AG04450 (cell line): ENCODE data around the gene CCSER2. TPM values are rescaled to one million over a fixed set of nuclear protein-coding genes. Genes with fewer than 3 reads are reported as not detected.

Source experiments
- CTCF ChIA-PET: fragments of 300-600, 350-600 bp; formaldehyde crosslinking; extraction: SDS; loops from one replicate; lab custom pipeline; 2022; ENCODE audit warnings: antibody characterized with exemption, inconsistent platforms; lab: Charles Lee
- POLR2A ChIA-PET: fragments of 350-600 bp; formaldehyde crosslinking; extraction: SDS; loops from one replicate; lab custom pipeline; 2021; ENCODE audit warnings: antibody characterized with exemption, inconsistent platforms; lab: Yijun Ruan, JAX
- DNase-seq: peaks from one replicate; pipeline ENCODE4 v3.0.0-alpha.2; 2011; ENCODE audit warnings: low read depth, low spot score
- H3K27ac ChIP-seq: one replicate; pipeline ENCODE4 v1.5.1; 2012; ENCODE audit warnings: low read depth, low read length, control low read depth
- H3K27me3 ChIP-seq: one replicate; pipeline ENCODE4 v1.6.0; 2012; ENCODE audit warnings: low read length; ENCODE audit not compliant: control insufficient read depth, insufficient read depth
- H3K4me3 ChIP-seq: 2 replicates; pipeline ENCODE4 v1.5.1; 2011; ENCODE audit warnings: mild to moderate bottlenecking, low read depth, low read length, control low read depth
- H3K9me3 ChIP-seq: 2 replicates; pipeline ENCODE4 v1.5.1; 2012; ENCODE audit warnings: low read length; ENCODE audit not compliant: control insufficient read depth, insufficient read depth
- polyA plus RNA-seq: library from polyadenylated mRNA; depleted of rRNA; stranded (reverse); fragments of >200 nt; gene quantifications from 2 replicates; pipeline ENCODE4 v1.2.3, GENCODE V29; 2011
- TF ChIP-seq, protein P1 (sequence below): IDR thresholded peaks from 2 replicates; pipeline ENCODE4 v1.5.1; 2011; ENCODE audit warnings: low read depth, low read length, control low read depth, inconsistent platforms

Gene CCSER2
- polyA plus RNA-seq, 1 experiment: 51.0 TPM

DNA sequence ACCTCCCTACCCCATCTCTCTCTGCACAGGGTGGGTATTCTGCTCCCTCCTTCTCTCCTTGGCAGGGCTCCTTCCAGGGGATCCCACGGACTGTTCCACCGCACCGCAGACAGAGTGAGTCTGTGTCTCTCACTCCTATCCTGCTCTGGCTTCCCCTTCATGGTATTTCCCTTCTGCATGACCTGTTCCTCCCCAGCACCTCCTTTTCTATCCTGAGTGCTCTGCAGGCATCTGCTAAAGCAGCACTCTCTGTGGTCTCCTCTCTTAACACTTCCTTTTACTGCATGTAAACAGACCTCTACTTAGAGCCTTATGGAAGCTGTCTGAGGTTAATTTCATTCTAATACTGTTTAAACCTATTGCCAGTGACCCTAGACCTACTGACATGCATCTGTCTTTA is 171.5 kb downstream of the CCSER2 start:
- Histone ChIP-seq H3K9me3 (no peaks in the 10 kb centered on the region), H3K4me3 (no peak overlapping the region), H3K27me3 (no peaks in the 10 kb centered on the region), H3K27ac (no peak overlapping the region)
- CTCF ChIA-PET: interaction anchor here (0.6 kb wide), 1 partner anchor 40 kb away, joined by 4 read pairs; no protein-coding TSS in a partner anchor
- DNase-seq: no peak
- POLR2A ChIA-PET: no interaction called here
- TF ChIP-seq, protein P1, sequence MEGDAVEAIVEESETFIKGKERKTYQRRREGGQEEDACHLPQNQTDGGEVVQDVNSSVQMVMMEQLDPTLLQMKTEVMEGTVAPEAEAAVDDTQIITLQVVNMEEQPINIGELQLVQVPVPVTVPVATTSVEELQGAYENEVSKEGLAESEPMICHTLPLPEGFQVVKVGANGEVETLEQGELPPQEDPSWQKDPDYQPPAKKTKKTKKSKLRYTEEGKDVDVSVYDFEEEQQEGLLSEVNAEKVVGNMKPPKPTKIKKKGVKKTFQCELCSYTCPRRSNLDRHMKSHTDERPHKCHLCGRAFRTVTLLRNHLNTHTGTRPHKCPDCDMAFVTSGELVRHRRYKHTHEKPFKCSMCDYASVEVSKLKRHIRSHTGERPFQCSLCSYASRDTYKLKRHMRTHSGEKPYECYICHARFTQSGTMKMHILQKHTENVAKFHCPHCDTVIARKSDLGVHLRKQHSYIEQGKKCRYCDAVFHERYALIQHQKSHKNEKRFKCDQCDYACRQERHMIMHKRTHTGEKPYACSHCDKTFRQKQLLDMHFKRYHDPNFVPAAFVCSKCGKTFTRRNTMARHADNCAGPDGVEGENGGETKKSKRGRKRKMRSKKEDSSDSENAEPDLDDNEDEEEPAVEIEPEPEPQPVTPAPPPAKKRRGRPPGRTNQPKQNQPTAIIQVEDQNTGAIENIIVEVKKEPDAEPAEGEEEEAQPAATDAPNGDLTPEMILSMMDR: no peak

DNA sequence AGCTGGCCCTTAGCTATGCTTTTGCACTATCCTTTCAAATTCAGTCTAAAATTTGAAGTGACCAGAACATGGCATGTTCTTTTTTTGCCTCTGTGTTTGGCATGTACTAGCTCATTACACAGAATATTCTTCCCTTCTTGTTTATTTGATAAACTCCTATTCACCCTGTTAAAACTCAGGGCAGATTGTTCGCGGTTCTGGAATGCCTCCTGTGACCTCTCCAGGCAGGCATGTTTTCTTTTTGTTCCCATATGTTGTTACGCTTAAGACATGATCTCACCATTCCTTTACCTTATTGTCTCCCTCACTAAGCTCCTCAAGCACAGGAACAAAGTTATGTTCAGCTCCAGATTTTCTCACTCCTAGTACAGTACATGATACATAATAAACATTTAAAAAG is 181.7 kb downstream of the CCSER2 start:
- peak overlapping the region; percentile 32 for H3K27ac ChIP-seq
- ChIA-PET POLR2A (interaction anchor here (0.6 kb wide), 2 partner anchors 9 to 87 kb away, joined by 4 to 5 read pairs; no protein-coding TSS in a partner anchor), CTCF (interaction anchor here (1.1 to 3.7 kb wide), 6 partner anchors 13 to 253 kb away, joined by 3 to 25 read pairs (median 7); no protein-coding TSS in a partner anchor)
- peak; percentile 46 for DNase-seq
- TF ChIP-seq, protein P1: no peak
- H3K27me3 ChIP-seq: no peaks in the 10 kb centered on the region
- H3K4me3 ChIP-seq: no peak overlapping the region
- no peaks in the 10 kb centered on the region for H3K9me3 ChIP-seq

DNA sequence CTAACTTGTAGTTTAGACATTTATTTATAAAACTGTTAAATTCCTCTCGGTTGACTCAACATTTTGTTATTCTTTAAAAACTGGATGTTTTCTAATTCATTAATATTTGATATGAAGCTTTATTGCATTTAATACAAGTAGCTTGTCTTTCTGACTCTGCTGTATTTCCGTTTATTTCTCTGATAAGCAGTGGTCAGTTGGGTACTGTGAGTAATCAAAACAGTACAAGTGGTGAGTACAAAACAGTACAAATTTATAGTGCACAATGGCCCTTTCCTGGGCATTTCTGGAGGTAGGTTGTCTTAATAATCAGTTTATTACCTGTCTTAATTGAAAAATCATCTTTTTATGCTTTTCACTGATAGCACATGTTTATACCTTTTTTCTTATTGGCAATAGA is 182.7 kb downstream of the CCSER2 start:
- Histone ChIP-seq H3K4me3 (no peak overlapping the region), H3K27me3 (no peaks in the 10 kb centered on the region), H3K27ac (no peak overlapping the region), H3K9me3 (no peaks in the 10 kb centered on the region)
- TF ChIP-seq, protein P1: no peak
- POLR2A ChIA-PET: no interaction called here
- CTCF ChIA-PET: interaction anchor here (1.2 to 3.7 kb wide), 4 partner anchors 26 to 254 kb away, joined by 3 to 25 read pairs (median 8); no protein-coding TSS in a partner anchor
- DNase-seq: no peak

DNA sequence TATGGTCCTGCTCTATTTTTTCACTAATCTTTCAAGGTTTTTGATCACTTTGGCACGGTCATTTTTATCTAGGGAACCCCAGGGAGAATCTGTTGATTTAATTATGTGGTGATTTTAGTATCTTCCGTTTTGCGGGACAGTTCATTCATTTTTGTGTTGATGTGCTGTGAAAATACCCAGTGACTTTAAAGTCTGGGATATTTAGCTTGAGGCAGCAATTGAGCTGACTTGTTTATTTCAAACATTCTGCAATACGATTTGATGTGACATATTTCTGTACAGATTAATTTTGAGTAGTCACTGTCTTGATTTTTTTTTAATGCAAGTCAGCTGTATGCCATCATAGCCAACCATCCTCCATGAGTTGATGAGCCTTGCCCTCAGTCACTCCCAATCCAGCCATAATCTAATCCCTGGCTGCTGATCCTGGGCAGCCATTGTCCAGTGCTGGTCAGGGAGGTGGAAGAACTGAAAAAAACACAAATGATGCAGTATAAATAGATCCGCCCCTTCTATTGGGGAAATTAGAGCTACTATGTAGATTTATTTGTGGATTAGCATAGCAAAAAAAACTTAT is 183.4 kb downstream of the CCSER2 start:
- POLR2A ChIA-PET: no interaction called here
- no peaks in the 10 kb centered on the region for H3K9me3 ChIP-seq
- CTCF ChIA-PET: interaction anchor here (1.2 to 4.0 kb wide), 6 partner anchors 26 to 255 kb away, joined by 3 to 25 read pairs (median 6); no protein-coding TSS in a partner anchor
- no peak overlapping the region for H3K4me3 ChIP-seq
- H3K27ac ChIP-seq: no peak overlapping the region
- TF ChIP-seq, protein P1: no peak
- no peaks in the 10 kb centered on the region for H3K27me3 ChIP-seq
- no peak for DNase-seq

DNA sequence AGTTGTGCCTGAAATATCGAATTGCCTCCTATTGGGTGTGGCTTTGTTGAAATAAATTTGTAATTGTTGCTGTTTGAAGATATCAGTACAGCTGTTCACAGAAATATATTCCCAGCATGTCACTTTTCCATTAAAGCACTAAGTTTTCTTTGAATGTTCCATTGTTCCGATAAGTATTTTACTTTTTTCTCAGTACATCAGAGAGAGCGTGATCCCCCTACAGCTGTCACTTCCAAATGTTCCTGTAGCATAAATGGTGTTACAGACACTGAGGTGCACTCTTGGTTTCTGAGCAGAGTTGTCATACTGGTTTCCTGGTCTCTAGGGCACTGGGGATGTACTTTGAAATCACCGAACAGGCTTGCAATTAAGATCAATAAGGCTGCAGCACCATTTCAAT is 189.2 kb downstream of the CCSER2 start:
- H3K4me3 ChIP-seq: no peak overlapping the region
- H3K27me3 ChIP-seq: no peaks in the 10 kb centered on the region
- POLR2A ChIA-PET: no interaction called here
- CTCF ChIA-PET: no interaction called here
- no peak for DNase-seq
- no peak overlapping the region for H3K27ac ChIP-seq
- no peaks in the 10 kb centered on the region for H3K9me3 ChIP-seq
- TF ChIP-seq, protein P1: no peak
